ENCODE measurements around the gene FASTKD2. TPM values are rescaled to one million over a fixed set of nuclear protein-coding genes. Genes with fewer than 3 reads are reported as not detected.

Gene FASTKD2
- total RNA-seq, 2 experiments from 2014 or later, result 19.3 TPM

- Mint-ChIP-seq H3K27me3 (no peaks in the 10 kb centered on the region), H3K4me3 (no peak overlapping the region), H3K9me3 (peaks cover 15% of the 10 kb centered on the region), H3K4me1 (no peaks in the 10 kb centered on the region), H3K27ac (no peak overlapping the region), H3K36me3 (ENCODE audit: low read depth) (no peaks in the 10 kb centered on the region)
- POLR2A ChIA-PET, result no interaction called here
- CTCF ChIA-PET, result interaction anchor here (0.6 to 1.3 kb wide), 2 partner anchors 31 to 554 kb away, joined by 3 read pairs; no protein-coding TSS in a partner anchor
- DNase-seq, result no peak
Measured at GRCh38 chr2:206831442-206831995, 66.1 kb downstream of the FASTKD2 start.

GRCh38 chr2:206832873-206833272 is 67.5 kb downstream of the FASTKD2 start:
- Mint-ChIP-seq H3K27ac (no peak overlapping the region), H3K27me3 (no peaks in the 10 kb centered on the region), H3K36me3 (ENCODE audit: low read depth) (no peaks in the 10 kb centered on the region), H3K4me3 (no peak overlapping the region), H3K9me3 (peaks cover 15% of the 10 kb centered on the region), H3K4me1 (no peaks in the 10 kb centered on the region)
- no peak for DNase-seq
- CTCF ChIA-PET, result interaction anchor here (0.9 to 1.3 kb wide), 2 partner anchors 8 to 509 kb away, joined by 3 read pairs; no protein-coding TSS in a partner anchor
- POLR2A ChIA-PET, result no interaction called here

- Mint-ChIP-seq H3K4me1 (no peaks in the 10 kb centered on the region), H3K36me3 (ENCODE audit: low read depth) (no peaks in the 10 kb centered on the region), H3K27ac (no peak overlapping the region), H3K4me3 (no peak overlapping the region), H3K9me3 (peaks cover 15% of the 10 kb centered on the region), H3K27me3 (no peaks in the 10 kb centered on the region)
- POLR2A ChIA-PET, result no interaction called here
- no peak for DNase-seq
- CTCF ChIA-PET, result interaction anchor here (0.9 to 1.3 kb wide), 2 partner anchors 8 to 509 kb away, joined by 3 read pairs; no protein-coding TSS in a partner anchor
Measured at GRCh38 chr2:206833291-206833690, 67.9 kb downstream of the FASTKD2 start.

GRCh38 chr2:206836722-206837121 is 71.3 kb downstream of the FASTKD2 start:
- H3K27me3 Mint-ChIP-seq, result no peaks in the 10 kb centered on the region
- no peak overlapping the region for H3K27ac Mint-ChIP-seq
- POLR2A ChIA-PET, result no interaction called here
- no peak overlapping the region for H3K4me3 Mint-ChIP-seq
- DNase-seq, result no peak
- no peaks in the 10 kb centered on the region for H3K4me1 Mint-ChIP-seq
- peaks cover 15% of the 10 kb centered on the region for H3K9me3 Mint-ChIP-seq
- no peaks in the 10 kb centered on the region for H3K36me3 Mint-ChIP-seq (ENCODE audit: low read depth)
- CTCF ChIA-PET, result interaction anchor here (1.6 kb wide), 1 partner anchor 12 kb away, joined by 3 read pairs; no protein-coding TSS in a partner anchor

GRCh38 chr2:206837775-206838174 is 72.4 kb downstream of the FASTKD2 start:
- Mint-ChIP-seq H3K27ac (no peak overlapping the region), H3K27me3 (no peaks in the 10 kb centered on the region), H3K36me3 (ENCODE audit: low read depth) (no peaks in the 10 kb centered on the region), H3K9me3 (peaks cover 15% of the 10 kb centered on the region), H3K4me1 (no peaks in the 10 kb centered on the region), H3K4me3 (no peak overlapping the region)
- no peak for DNase-seq
- ChIA-PET POLR2A (no interaction called here), CTCF (interaction anchor here (1.6 kb wide), 1 partner anchor 11 kb away, joined by 3 read pairs; no protein-coding TSS in a partner anchor)

- peaks cover 8% of the 10 kb centered on the region for H3K9me3 Mint-ChIP-seq
- no peak overlapping the region for H3K4me3 Mint-ChIP-seq
- no peaks in the 10 kb centered on the region for H3K27me3 Mint-ChIP-seq
- POLR2A ChIA-PET, result no interaction called here
- no peaks in the 10 kb centered on the region for H3K36me3 Mint-ChIP-seq (ENCODE audit: low read depth)
- no peak overlapping the region for H3K27ac Mint-ChIP-seq
- CTCF ChIA-PET, result no interaction called here
- H3K4me1 Mint-ChIP-seq, result no peaks in the 10 kb centered on the region
- no peak for DNase-seq
Measured at GRCh38 chr2:206838690-206839089, 73.3 kb downstream of the FASTKD2 start.

- Mint-ChIP-seq H3K27ac (no peak overlapping the region), H3K4me1 (no peaks in the 10 kb centered on the region), H3K27me3 (no peaks in the 10 kb centered on the region), H3K9me3 (no peaks in the 10 kb centered on the region), H3K36me3 (ENCODE audit: low read depth) (no peaks in the 10 kb centered on the region), H3K4me3 (no peak overlapping the region)
- no peak for DNase-seq
- ChIA-PET POLR2A (no interaction called here), CTCF (interaction anchor here (1.1 kb wide), 1 partner anchor 10 kb away, joined by 3 read pairs; no protein-coding TSS in a partner anchor)
Measured at GRCh38 chr2:206840999-206841398, 75.6 kb downstream of the FASTKD2 start.

Small RNA genes lying within 50 kb of the gene (microRNA-seq; reads per million reads assigned to microRNA genes)
- gene MIR3130-1 (ENCODE audit: borderline microRNAs expressed, borderline replicate concordance) (not detected), gene MIR3130-2 (ENCODE audit: borderline microRNAs expressed, borderline replicate concordance) (not detected)

Other genes with a start within 250 kb of the FASTKD2 start
- gene FAM237A, start 123.1 kb upstream of the FASTKD2 start, total RNA-seq, result not detected
- gene DYTN, start 47.2 kb upstream of the FASTKD2 start, total RNA-seq, result not detected
- under 1 TPM; 0.40 to 0.50 TPM for gene MDH1B, start 278 bp upstream of the FASTKD2 start, total RNA-seq
- not detected for gene CPO, start 173.9 kb downstream of the FASTKD2 start, total RNA-seq